HCT116 (cell line): ENCODE measurements around the gene RAB26. TPM values are rescaled to one million over a fixed set of nuclear protein-coding genes. Genes with fewer than 3 reads are reported as not detected.

Experiments used
- CTCF ChIP-seq, 3 experiments: fragments of 200-600 bp in 1 of 3; sonication (generic) in 1 of 3; IDR thresholded peaks in 2 of 3; conservative IDR thresholded peaks in 1 of 3; 2 replicates each; pipeline ENCODE4 v1.5.1; 2012 to 2017; ENCODE audit warnings: low read depth in 2 of 3, low read length in 2 of 3, antibody characterized with exemption in 1 of 3, borderline replicate concordance in 1 of 3, control low read depth in 1 of 3, mild to moderate bottlenecking in 1 of 3, mixed read lengths in 1 of 3, mixed run types in 1 of 3, moderate library complexity in 1 of 3; ENCODE audit not compliant: insufficient read depth in 1 of 3
- EZH2 ChIP-seq: fragments of 200-600 bp; sonication (generic); IDR thresholded peaks from 2 replicates; pipeline ENCODE4 v1.6.1; 2017; ENCODE audit warnings: antibody characterized with exemption, mixed run types
- EZH2phosphoT487 ChIP-seq: fragments of 200-600 bp; IDR thresholded peaks from 2 replicates; pipeline ENCODE4 v1.6.1; 2018; ENCODE audit warnings: antibody characterized with exemption, borderline replicate concordance
- POLR2AphosphoS5 ChIP-seq: IDR thresholded peaks from 2 replicates; pipeline ENCODE4 v1.6.1; 2011; ENCODE audit warnings: mild to moderate bottlenecking, low read depth, low read length, moderate library complexity
- RAD21 ChIP-seq: IDR thresholded peaks from 2 replicates; pipeline ENCODE4 v1.6.1; 2012; ENCODE audit warnings: low read depth, mild to moderate bottlenecking
- ZFX ChIP-seq: fragments of 450-650 bp; IDR thresholded peaks from 2 replicates; pipeline ENCODE4 v1.6.1; 2017
- total RNA-seq: library from RNA; stranded (reverse); gene quantifications from one replicate; pipeline ENCODE4 v1.2.1, GENCODE V29; 2021; ENCODE audit not compliant: unreplicated experiment
- TF ChIP-seq, protein P1 (sequence below): IDR thresholded peaks from 2 replicates; pipeline ENCODE4 v1.6.1; 2012; ENCODE audit warnings: low read depth

RAB26 gene
- total RNA-seq, 1 experiment from 2014 or later = 44.9 TPM

GRCh38 chr16:2159175-2159838, 10.9 kb downstream of the RAB26 start (continued):
- TF ChIP-seq, protein P1, sequence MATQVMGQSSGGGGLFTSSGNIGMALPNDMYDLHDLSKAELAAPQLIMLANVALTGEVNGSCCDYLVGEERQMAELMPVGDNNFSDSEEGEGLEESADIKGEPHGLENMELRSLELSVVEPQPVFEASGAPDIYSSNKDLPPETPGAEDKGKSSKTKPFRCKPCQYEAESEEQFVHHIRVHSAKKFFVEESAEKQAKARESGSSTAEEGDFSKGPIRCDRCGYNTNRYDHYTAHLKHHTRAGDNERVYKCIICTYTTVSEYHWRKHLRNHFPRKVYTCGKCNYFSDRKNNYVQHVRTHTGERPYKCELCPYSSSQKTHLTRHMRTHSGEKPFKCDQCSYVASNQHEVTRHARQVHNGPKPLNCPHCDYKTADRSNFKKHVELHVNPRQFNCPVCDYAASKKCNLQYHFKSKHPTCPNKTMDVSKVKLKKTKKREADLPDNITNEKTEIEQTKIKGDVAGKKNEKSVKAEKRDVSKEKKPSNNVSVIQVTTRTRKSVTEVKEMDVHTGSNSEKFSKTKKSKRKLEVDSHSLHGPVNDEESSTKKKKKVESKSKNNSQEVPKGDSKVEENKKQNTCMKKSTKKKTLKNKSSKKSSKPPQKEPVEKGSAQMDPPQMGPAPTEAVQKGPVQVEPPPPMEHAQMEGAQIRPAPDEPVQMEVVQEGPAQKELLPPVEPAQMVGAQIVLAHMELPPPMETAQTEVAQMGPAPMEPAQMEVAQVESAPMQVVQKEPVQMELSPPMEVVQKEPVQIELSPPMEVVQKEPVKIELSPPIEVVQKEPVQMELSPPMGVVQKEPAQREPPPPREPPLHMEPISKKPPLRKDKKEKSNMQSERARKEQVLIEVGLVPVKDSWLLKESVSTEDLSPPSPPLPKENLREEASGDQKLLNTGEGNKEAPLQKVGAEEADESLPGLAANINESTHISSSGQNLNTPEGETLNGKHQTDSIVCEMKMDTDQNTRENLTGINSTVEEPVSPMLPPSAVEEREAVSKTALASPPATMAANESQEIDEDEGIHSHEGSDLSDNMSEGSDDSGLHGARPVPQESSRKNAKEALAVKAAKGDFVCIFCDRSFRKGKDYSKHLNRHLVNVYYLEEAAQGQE = no peak
- TF ChIP-seq EZH2 (no peak), CTCF (IDR thresholded peaks at IDR 0.05 in 2 of 3, conservative IDR thresholded peaks at IDR 0.05 in 1 of 3; ENCODE audit: borderline replicate concordance in 1 of 3, insufficient read depth in 1 of 3, low read depth in 2 of 3, low read length in 2 of 3) (no peak), POLR2AphosphoS5 (no peak), EZH2phosphoT487 (no peak), RAD21 (no peak), ZFX (no peak)
